Prostate gland (tissue), 2 donors: ENCODE data around the gene ZBTB16. TPM values are rescaled to one million over a fixed set of nuclear protein-coding genes. Genes with fewer than 3 reads are reported as not detected.

Experiments
- DNase-seq: peaks from one replicate; pipeline ENCODE4 v3.0.0-alpha.2; 2019; ENCODE audit warnings: low spot score
- H3K27ac ChIP-seq, 2 donors: fragments of 200-600 bp; sonication (generic); 2 replicates each; pipeline ENCODE4 v1.5.1; 2017 to 2019
- H3K27me3 ChIP-seq: fragments of 200-600 bp; sonication (generic); replicated peaks from 2 replicates; pipeline ENCODE4 v1.5.1; 2019; ENCODE audit not compliant: insufficient read depth
- H3K36me3 ChIP-seq, 2 donors: fragments of 200-600 bp; sonication (generic); 1 replicate in 1 of 2; 2 replicates in 1 of 2; pipeline versions ENCODE4 v1.5.1 to v1.8.1; 2017 to 2019
- H3K4me1 ChIP-seq: fragments of 200-600 bp; sonication (generic); replicated peaks from 2 replicates; pipeline ENCODE4 v1.5.1; 2019
- H3K4me3 ChIP-seq, 2 donors: fragments of 200-600 bp; sonication (generic); 2 replicates each; pipeline ENCODE4 v1.5.1; 2017 to 2019
- H3K9me3 ChIP-seq: fragments of 200-600 bp; sonication (generic); 2 replicates; pipeline ENCODE4 v1.5.1; 2017
- POLR2A ChIP-seq: fragments of 450-650 bp; IDR thresholded peaks from one replicate; pipeline ENCODE4 v1.6.1; 2016; ENCODE audit warnings: antibody characterized with exemption, mild to moderate bottlenecking
- POLR2AphosphoS5 ChIP-seq: sonication (generic); formaldehyde crosslinking; IDR thresholded peaks from one replicate; pipeline ENCODE4 v1.6.1; 2017; ENCODE audit warnings: antibody characterized with exemption
- WGBS: methylation state at CpG from one replicate; pipeline ENCODE4 v1.1.5; 2018; 5-methylcytosine and 5-hydroxymethylcytosine counted together
- intact Hi-C: fragments of 100-400 bp; cut with DNase I; formaldehyde crosslinking; loops from one replicate; pipeline ENCODE4 v1.14.2; 2022
- total RNA-seq, 2 donors: library from RNA; depleted of rRNA; stranded (reverse); fragments of >200 nt; gene quantifications; one replicate each; pipeline ENCODE4 v1.1.0, GENCODE V29; 2016
- TF ChIP-seq, protein P1 (sequence below), 4 experiments: fragments of 200-600 bp in 2 of 4; fragments of 450-650 bp in 2 of 4; sonication (generic) in 2 of 4; IDR thresholded peaks; 1 replicate in 3 of 4; 2 replicates in 1 of 4; pipeline ENCODE4 v1.5.1; 2016 to 2019; ENCODE audit warnings: antibody characterized with exemption in 4 of 4, mild to moderate bottlenecking in 2 of 4, moderate library complexity in 2 of 4

ZBTB16 gene
- total RNA-seq, 2 donors from 2014 or later, result 171 to 230 TPM

DNA sequence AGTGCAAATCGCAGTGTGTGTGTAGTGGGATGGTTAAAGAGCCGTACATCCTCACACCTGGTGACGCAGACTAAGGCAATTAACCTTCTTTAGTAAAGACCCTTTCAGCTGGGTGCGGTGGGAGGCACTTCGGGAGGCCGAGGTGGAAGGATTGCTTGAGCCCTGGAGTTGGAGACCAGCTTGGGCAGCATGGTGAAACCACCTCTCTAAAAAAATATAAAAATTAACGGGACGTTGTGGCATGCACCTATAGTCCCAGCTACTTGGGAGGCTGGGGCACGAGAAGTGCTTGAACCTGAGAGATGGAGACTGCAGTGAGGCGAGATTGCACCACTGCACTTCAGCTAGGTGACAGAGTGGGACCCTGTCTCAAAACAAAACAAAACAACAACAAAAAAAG is 31.5 kb downstream of the ZBTB16 start:
- TF ChIP-seq, protein P1, sequence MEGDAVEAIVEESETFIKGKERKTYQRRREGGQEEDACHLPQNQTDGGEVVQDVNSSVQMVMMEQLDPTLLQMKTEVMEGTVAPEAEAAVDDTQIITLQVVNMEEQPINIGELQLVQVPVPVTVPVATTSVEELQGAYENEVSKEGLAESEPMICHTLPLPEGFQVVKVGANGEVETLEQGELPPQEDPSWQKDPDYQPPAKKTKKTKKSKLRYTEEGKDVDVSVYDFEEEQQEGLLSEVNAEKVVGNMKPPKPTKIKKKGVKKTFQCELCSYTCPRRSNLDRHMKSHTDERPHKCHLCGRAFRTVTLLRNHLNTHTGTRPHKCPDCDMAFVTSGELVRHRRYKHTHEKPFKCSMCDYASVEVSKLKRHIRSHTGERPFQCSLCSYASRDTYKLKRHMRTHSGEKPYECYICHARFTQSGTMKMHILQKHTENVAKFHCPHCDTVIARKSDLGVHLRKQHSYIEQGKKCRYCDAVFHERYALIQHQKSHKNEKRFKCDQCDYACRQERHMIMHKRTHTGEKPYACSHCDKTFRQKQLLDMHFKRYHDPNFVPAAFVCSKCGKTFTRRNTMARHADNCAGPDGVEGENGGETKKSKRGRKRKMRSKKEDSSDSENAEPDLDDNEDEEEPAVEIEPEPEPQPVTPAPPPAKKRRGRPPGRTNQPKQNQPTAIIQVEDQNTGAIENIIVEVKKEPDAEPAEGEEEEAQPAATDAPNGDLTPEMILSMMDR (IDR thresholded peaks at IDR 0.05), result no peak
- TF ChIP-seq POLR2A (no peak), POLR2AphosphoS5 (no peak)
- Histone ChIP-seq H3K4me3 (no peak overlapping the region), H3K36me3 (peaks cover 0 to 4% of the 10 kb centered on the region in 2 donors), H3K4me1 (peaks cover 28% of the 10 kb centered on the region), H3K27ac (peak overlapping the region in 1 of 2 donors; percentile 33), H3K9me3 (no peaks in the 10 kb centered on the region), H3K27me3 (no peaks in the 10 kb centered on the region)
- no peak for DNase-seq
- intact Hi-C loops, result no loop called here
- 87% methylated on average over 10 of the region's 10 CpGs for WGBS

DNA sequence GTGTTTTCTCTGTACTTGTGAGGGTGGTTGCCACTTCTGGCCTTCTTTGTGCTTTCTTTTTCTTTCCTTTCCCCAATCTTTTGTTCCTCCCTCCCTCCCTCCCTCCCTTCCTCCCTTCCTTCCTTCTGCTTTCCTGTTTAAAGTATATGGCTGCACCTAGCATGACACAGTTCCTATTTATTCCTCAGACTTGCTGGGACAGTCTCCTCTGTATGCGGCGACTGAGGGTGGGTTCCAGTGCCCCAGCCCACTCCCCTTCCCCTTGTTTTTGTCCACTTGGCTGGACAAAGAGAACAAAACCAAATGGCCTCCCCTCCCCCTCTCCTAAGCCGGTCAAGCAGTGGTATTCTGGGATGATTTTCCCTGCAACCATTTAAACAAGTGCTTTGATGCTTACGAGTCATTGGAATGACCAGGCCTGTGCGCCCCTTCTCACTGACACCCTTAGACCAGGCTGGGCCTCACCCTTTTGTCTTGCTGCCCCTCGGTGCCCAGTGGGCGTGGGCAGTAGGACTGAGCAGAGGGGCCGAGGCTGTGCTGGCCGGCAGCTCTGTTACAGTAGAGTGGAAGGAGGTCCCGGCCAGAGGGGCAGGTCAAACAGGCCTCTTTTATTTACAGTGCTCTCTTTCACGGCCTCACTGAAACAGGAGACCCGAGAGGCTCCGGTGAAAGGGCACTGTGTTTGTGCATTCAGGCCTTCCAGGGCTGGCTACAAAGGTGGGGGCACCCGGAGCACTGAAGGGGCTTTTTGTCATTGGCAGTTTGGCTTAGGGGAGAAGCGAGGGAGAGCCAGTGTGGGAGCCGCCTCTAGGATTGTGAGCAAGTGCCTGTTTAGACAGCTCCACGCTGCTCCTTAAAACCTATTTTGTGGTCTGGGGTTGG is 32.2 kb downstream of the ZBTB16 start:
- 63% methylated on average over 17 of the region's 17 CpGs for WGBS
- H3K4me3 ChIP-seq, result no peak overlapping the region
- intact Hi-C loops, result no loop called here

DNA sequence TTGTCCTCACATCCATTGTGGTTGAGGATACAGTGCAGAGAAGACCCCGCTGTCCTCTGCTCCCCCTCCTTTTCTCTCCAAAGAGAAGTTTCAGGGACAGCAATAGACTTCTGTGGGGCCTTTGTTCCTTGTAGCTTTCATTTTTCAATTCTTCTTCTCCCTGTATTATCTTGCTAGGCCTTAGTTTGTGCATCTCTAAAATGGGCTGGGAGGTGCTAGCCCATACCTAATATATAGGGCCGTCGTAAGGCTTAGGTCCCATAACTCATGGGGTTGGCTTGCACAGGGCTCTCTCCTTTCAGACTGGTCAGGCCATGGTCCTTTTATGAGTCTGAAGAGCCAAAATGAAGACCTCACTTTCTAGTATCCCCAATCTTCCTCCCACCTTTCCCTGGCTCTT is 33.0 kb downstream of the ZBTB16 start:
- Histone ChIP-seq H3K36me3 (peaks cover 0 to 4% of the 10 kb centered on the region in 2 donors), H3K27me3 (no peaks in the 10 kb centered on the region), H3K4me3 (no peak overlapping the region), H3K9me3 (no peaks in the 10 kb centered on the region), H3K4me1 (peaks cover 28% of the 10 kb centered on the region), H3K27ac (peak overlapping the region; percentile 6 to 33)
- no peak for TF ChIP-seq POLR2AphosphoS5
- DNase-seq, result no peak
- 88% methylated on average over 3 of the region's 3 CpGs for WGBS
- intact Hi-C loops, result no loop called here

More for the DNA sequence above, 32.2 kb downstream of the ZBTB16 start:
- Histone ChIP-seq H3K4me1 (peaks cover 28% of the 10 kb centered on the region), H3K36me3 (peaks cover 0 to 4% of the 10 kb centered on the region in 2 donors), H3K27ac (peak overlapping the region; percentile 6 to 33), H3K27me3 (no peaks in the 10 kb centered on the region), H3K9me3 (no peaks in the 10 kb centered on the region)
- TF ChIP-seq POLR2A (no peak), POLR2AphosphoS5 (no peak)
- TF ChIP-seq, protein P1 (IDR thresholded peaks at IDR 0.05), result no peak
- DNase-seq, result no peak

DNA sequence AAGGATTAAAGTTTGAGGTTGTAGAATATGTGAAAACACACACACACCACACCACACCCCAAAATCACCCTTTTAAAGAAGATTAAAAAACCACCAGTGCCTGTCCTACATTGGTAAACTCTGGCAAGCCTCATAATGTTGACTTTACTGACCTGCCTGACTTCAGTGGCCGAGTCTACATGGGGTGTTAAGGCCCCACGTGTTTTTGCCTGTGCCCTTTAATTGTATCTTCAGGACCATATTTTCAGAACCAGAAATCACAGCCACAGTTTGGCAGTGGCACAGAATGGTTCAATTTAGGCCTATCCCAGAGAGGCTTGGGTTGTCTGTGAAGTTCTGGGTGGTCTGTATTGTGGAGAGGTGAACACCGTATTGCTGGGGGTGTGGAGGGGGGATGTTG is 33.4 kb downstream of the ZBTB16 start:
- no peak for DNase-seq
- peaks cover 0 to 4% of the 10 kb centered on the region in 2 donors for H3K36me3 ChIP-seq
- H3K4me1 ChIP-seq, result peaks cover 28% of the 10 kb centered on the region
- no peaks in the 10 kb centered on the region for H3K9me3 ChIP-seq
- 63% methylated on average over 3 of the region's 3 CpGs for WGBS
- H3K27ac ChIP-seq, result peak overlapping the region; percentile 6 to 33
- TF ChIP-seq, protein P1 (IDR thresholded peaks at IDR 0.05), result no peak
- H3K4me3 ChIP-seq, result no peak overlapping the region
- no peaks in the 10 kb centered on the region for H3K27me3 ChIP-seq
- intact Hi-C loops, result no loop called here

DNA sequence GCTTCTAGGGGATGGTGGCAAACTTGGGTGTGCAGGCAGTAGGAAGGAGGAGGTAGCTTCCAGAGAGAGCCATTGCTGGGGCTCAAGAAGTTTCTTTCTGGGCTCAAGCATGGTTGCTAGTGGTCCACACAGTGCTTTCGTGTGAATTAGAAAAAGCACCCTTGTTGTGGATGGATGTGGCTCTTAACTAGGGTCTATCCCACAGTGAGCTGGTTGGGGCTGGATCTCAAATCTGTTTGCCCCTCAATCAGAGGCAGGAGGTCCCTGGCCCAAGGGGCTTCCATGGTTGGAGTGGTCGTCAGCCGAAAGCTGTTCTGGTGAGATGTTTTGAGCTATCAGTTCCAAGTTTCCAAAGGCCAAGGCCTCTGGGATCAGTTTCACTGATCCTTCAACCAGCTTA is 35.0 kb downstream of the ZBTB16 start:
- H3K4me3 ChIP-seq, result no peak overlapping the region
- intact Hi-C loops, result no loop called here
- no peaks in the 10 kb centered on the region for H3K9me3 ChIP-seq
- TF ChIP-seq POLR2AphosphoS5 (no peak), POLR2A (no peak)
- TF ChIP-seq, protein P1 (IDR thresholded peaks at IDR 0.05), result no peak
- H3K27me3 ChIP-seq, result no peaks in the 10 kb centered on the region
- DNase-seq, result no peak
- H3K27ac ChIP-seq, result no peak overlapping the region
- WGBS, result 94% methylated on average over 3 of the region's 3 CpGs
- peaks cover 21% of the 10 kb centered on the region for H3K4me1 ChIP-seq
- peaks cover 0 to 4% of the 10 kb centered on the region in 2 donors for H3K36me3 ChIP-seq
